Erythroblast (primary cell): ENCODE results near the gene UBA52.

Experiments
- GATA1 ChIP-seq: IDR thresholded peaks from 2 replicates; pipeline ENCODE4 v1.6.1; 2011; ENCODE audit warnings: low read depth, mild to moderate bottlenecking, control low read depth, low read length, moderate library complexity
- POLR2A ChIP-seq: IDR thresholded peaks from 2 replicates; pipeline ENCODE4 v1.6.1; 2011; ENCODE audit warnings: mild to moderate bottlenecking, low read length

DNA sequence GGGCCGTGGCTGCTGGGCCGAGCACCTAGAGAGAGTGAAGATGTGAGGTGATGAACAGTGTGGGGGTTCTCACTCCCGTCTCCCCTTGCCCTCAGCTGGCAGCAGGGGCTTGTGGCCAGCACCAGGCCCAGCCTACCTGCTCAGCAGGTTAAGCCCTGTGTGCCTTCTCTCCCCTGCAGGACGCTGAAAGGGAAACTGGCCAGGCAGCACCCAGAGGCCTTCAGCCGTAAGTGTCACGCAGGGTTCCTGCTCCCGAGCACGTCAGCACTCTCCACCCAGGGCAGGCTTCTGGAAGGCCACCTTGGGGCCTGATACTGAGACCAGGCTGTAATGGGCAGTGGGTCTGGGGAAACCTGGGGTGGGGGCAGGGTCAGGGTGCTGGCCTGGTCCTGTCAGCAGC lies 4.7 kb upstream of the UBA52 start:
- TF ChIP-seq POLR2A (no peak), GATA1 (no peak)
